K562 (cell line): ENCODE results near the gene CAVIN1. TPM values are rescaled to one million over a fixed set of nuclear protein-coding genes. Genes with fewer than 3 reads are reported as not detected.

Experiments used
- ATF1 ChIP-seq, 2 experiments: fragments of 450-650 bp in 1 of 2; IDR thresholded peaks; 2 replicates each; pipeline ENCODE4 v1.6.1; 2016; ENCODE audit warnings: missing compliant biosample characterization in 1 of 2, missing genetic modification characterization in 1 of 2
- E2F3 ChIP-seq: fragments of 250-450 bp; sonication (Bioruptor Pico); IDR thresholded peaks from 2 replicates; pipeline ENCODE4 v1.4.0; 2020; ENCODE audit warnings: mild to moderate bottlenecking
- ELF4 ChIP-seq: fragments of 450-650 bp; formaldehyde crosslinking; IDR thresholded peaks from 2 replicates; pipeline ENCODE4 v1.4.0; 2022; ENCODE audit warnings: missing genetic modification characterization
- ETV6 ChIP-seq, 3 experiments: fragments of 150-350 bp in 1 of 3; sonication (generic) in 1 of 3; formaldehyde crosslinking in 1 of 3; IDR thresholded peaks; 2 replicates each; pipeline versions ENCODE4 v1.6.1 to v1.8.0; 2014 to 2022; ENCODE audit warnings: borderline replicate concordance in 2 of 3, low read depth in 2 of 3, antibody characterized with exemption in 1 of 3, low read length in 1 of 3, mild to moderate bottlenecking in 1 of 3, missing genetic modification reagents in 1 of 3
- GABPB1 ChIP-seq: sonication (generic); formaldehyde crosslinking; IDR thresholded peaks from 2 replicates; pipeline ENCODE4 v1.8.0; 2022; ENCODE audit warnings: mild to moderate bottlenecking, missing genetic modification reagents
- GABPB2 ChIP-seq: fragments of 250-450 bp; sonication (Bioruptor Pico); conservative IDR thresholded peaks from 2 replicates; pipeline ENCODE4 v1.5.1; 2021; ENCODE audit warnings: mild to moderate bottlenecking
- HDAC1 ChIP-seq, 2 experiments: fragments of 450-650 bp; IDR thresholded peaks; 2 replicates each; pipeline ENCODE4 v1.6.1; 2016 to 2017; ENCODE audit warnings: inconsistent platforms in 1 of 2, mild to moderate bottlenecking in 1 of 2, moderate library complexity in 1 of 2
- HOXB6 ChIP-seq: fragments of 250-450 bp; sonication (Bioruptor Pico); IDR thresholded peaks from 2 replicates; pipeline ENCODE4 v1.5.1; 2022; ENCODE audit warnings: mild to moderate bottlenecking, borderline replicate concordance
- MTA2 ChIP-seq: fragments of 450-650 bp; IDR thresholded peaks from 2 replicates; pipeline ENCODE4 v1.6.1; 2016; ENCODE audit warnings: low read depth
- NCOA1 ChIP-seq: fragments of 450-650 bp; IDR thresholded peaks from 2 replicates; pipeline ENCODE4 v1.6.1; 2016; ENCODE audit warnings: low read depth
- NFIX ChIP-seq: fragments of 250-450 bp; sonication (Bioruptor Pico); IDR thresholded peaks from 2 replicates; pipeline ENCODE4 v1.4.0; 2020; ENCODE audit warnings: low read depth, mild to moderate bottlenecking, moderate library complexity
- NUFIP1 ChIP-seq: fragments of 450-650 bp; IDR thresholded peaks from 2 replicates; pipeline ENCODE4 v1.6.1; 2018; ENCODE audit not compliant: partially characterized antibody
- POLR2AphosphoS5 ChIP-seq: IDR thresholded peaks from 2 replicates; pipeline ENCODE4 v1.6.1; 2011; ENCODE audit warnings: mild to moderate bottlenecking, low read depth, low read length, moderate library complexity; ENCODE audit not compliant: control insufficient read depth, insufficient read depth
- STAT5A ChIP-seq: IDR thresholded peaks from 2 replicates; pipeline ENCODE4 v1.6.1; 2012; ENCODE audit warnings: low read length, inconsistent platforms, borderline replicate concordance
- ZC3H4 ChIP-seq: sonication (generic); formaldehyde crosslinking; IDR thresholded peaks from 2 replicates; pipeline ENCODE4 v1.9.0; 2021; ENCODE audit warnings: missing genetic modification reagents, borderline replicate concordance
- ZC3H8 ChIP-seq: fragments of 450-650 bp; IDR thresholded peaks from 2 replicates; pipeline ENCODE4 v1.6.1; 2017
- polyA plus RNA-seq, 8 experiments: library from polyadenylated mRNA; depleted of rRNA in 4 of 8; stranded (reverse) in 5 of 8; unstranded in 3 of 8; fragments of >200 nt; fragmentation: Nextera tagmentation in 2 of 8; fragmentation: Illumina TruSeq in 1 of 8; extraction: Ambion mirVana in 2 of 8; extraction: Trizol in 1 of 8; gene quantifications; 2 replicates each; pipeline versions ENCODE4 v1.2.1 to v1.2.3, GENCODE V29; 2011 to 2014; ENCODE audit warnings: inconsistent platforms in 1 of 8, missing spikeins in 1 of 8
- total RNA-seq, 7 experiments: library from RNA; depleted of rRNA in 6 of 7; stranded (reverse); fragments of >200 nt in 6 of 7; fragmentation: Illumina TruSeq in 2 of 7; extraction: Trizol in 2 of 7; gene quantifications; 2 replicates each; pipeline versions ENCODE4 v1.2.1 to v1.2.3, GENCODE V29; 2011 to 2021; ENCODE audit warnings: low replicate concordance in 1 of 7
- TF ChIP-seq, protein P1 (sequence below), 3 experiments: fragments of 200-800 bp in 1 of 3; sonication (Bioruptor generic) in 1 of 3; sonication (generic) in 1 of 3; formaldehyde crosslinking in 1 of 3; IDR thresholded peaks; 2 replicates each; pipeline versions ENCODE4 v1.6.1 to v1.8.0; 2016 to 2022; ENCODE audit warnings: mild to moderate bottlenecking in 2 of 3, missing compliant biosample characterization in 2 of 3, missing genetic modification characterization in 2 of 3, missing genetic modification reagents in 1 of 3
- TF ChIP-seq, protein P2 (sequence below), 2 experiments: fragments of 450-650 bp in 1 of 2; sonication (generic) in 1 of 2; formaldehyde crosslinking in 1 of 2; IDR thresholded peaks in 1 of 2; conservative IDR thresholded peaks in 1 of 2; 2 replicates each; pipeline versions ENCODE4 v1.6.1 to v1.8.1; 2016 to 2023; ENCODE audit warnings: mild to moderate bottlenecking in 2 of 2, moderate library complexity in 2 of 2, inconsistent platforms in 1 of 2, missing genetic modification reagents in 1 of 2
- TF ChIP-seq, protein P3 (sequence below): sonication (generic); formaldehyde crosslinking; IDR thresholded peaks from 2 replicates; pipeline ENCODE4 v1.9.0; 2022; ENCODE audit warnings: mild to moderate bottlenecking, missing genetic modification reagents

Gene CAVIN1
- total and polyA plus RNA-seq, 9 of the 15 experiments (the other 6 are each of a cell fraction or from before 2014, with no cell fraction given) = 6.8 to 162 (median 74.5) TPM

DNA sequence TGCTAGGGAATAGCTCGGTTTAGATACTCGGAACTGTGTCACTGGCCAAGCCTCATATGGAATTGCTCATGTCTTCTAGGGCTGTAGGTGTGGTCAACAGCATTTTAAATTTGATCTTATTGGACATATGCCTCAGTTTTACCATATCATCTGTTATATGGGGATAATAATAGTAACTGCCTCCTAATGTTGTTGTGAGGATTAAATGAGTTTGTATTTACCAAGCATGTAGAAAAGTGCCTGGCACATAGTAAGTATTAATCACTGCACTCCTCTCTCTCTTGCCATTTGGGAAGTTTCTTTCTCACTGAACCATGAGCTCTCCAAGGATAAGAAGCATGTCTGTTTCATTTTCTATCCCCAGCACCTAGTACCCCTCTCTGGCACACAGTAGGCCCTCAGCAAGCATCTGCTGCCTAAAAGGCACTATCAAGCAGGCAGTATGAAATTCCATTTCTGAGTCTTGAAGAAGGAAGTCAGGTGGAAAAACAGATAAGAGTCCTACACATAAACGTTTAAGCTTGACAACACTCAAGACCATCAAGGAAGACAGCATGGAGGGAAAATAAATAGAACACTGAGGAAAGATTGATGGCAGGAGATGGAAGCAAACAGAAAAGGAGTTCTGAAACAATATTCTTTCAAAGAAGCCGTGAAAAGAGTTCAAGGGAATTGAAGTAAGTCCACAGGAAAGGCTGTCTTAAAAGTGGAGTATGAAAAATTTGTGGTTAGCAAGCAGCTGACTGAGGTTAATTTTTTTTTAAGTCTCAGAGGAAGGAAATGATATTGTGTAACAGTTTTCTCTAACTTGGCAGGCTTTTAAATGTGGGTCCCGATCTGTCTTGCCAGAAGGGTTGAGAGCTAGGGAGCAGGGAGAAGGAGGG, 33.4 kb upstream of the CAVIN1 start (continued):
- TF ChIP-seq, protein P1, sequence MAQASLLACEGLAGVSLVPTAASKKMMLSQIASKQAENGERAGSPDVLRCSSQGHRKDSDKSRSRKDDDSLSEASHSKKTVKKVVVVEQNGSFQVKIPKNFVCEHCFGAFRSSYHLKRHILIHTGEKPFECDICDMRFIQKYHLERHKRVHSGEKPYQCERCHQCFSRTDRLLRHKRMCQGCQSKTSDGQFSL (CRISPR knock-in tag; IDR thresholded peaks at IDR 0.05) = no peak
- TF ChIP-seq, protein P1 (tag; IDR thresholded peaks at IDR 0.05) = no peak
- peak; percentile 74 for TF ChIP-seq MTA2
- TF ChIP-seq HDAC1 (IDR thresholded peaks at IDR 0.05) = peak; percentile 67 to 90; a peak in 3 of 4 replicates
- peak; percentile 85 for TF ChIP-seq POLR2AphosphoS5
- TF ChIP-seq ZC3H4 (CRISPR knock-in tag) = no peak
- TF ChIP-seq GABPB2 (CRISPR knock-in tag) = no peak
- TF ChIP-seq E2F3 (CRISPR knock-in tag) = no peak
- TF ChIP-seq ELF4 (CRISPR knock-in tag) = 0 out of 2 replicates have a peak, but pooled peaks have one; percentile 37
- no peak for TF ChIP-seq HOXB6
- no peak for TF ChIP-seq GABPB1 (CRISPR knock-in tag)
- no peak; a peak in 1 of 4 replicates for TF ChIP-seq ETV6 (IDR thresholded peaks at IDR 0.05; ENCODE audit: borderline replicate concordance in 1 of 2, low read depth in 2 of 2, low read length in 1 of 2)
- no peak for TF ChIP-seq ETV6 (CRISPR knock-in tag; IDR thresholded peaks at IDR 0.05; ENCODE audit: borderline replicate concordance)
- TF ChIP-seq NFIX (CRISPR knock-in tag) = no peak
- TF ChIP-seq NCOA1 = 0 out of 2 replicates have a peak, but pooled peaks have one; percentile 36
- TF ChIP-seq, protein P2, sequence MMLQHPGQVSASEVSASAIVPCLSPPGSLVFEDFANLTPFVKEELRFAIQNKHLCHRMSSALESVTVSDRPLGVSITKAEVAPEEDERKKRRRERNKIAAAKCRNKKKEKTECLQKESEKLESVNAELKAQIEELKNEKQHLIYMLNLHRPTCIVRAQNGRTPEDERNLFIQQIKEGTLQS (IDR thresholded peaks at IDR 0.05) = peak; percentile 17; the same call in 1 of the 2 replicates
- TF ChIP-seq, protein P2 (CRISPR knock-in tag; conservative IDR thresholded peaks at IDR 0.05) = no peak
- peak; percentile 70 for TF ChIP-seq STAT5A
- TF ChIP-seq NUFIP1 = no peak
- TF ChIP-seq ATF1 (CRISPR knock-in tag; IDR thresholded peaks at IDR 0.05) = no peak
- TF ChIP-seq ATF1 (tag; IDR thresholded peaks at IDR 0.05) = no peak; the same call in 1 of the 2 replicates
- TF ChIP-seq, protein P3, sequence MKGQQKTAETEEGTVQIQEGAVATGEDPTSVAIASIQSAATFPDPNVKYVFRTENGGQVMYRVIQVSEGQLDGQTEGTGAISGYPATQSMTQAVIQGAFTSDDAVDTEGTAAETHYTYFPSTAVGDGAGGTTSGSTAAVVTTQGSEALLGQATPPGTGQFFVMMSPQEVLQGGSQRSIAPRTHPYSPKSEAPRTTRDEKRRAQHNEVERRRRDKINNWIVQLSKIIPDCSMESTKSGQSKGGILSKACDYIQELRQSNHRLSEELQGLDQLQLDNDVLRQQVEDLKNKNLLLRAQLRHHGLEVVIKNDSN (CRISPR knock-in tag) = no peak
- no peak for TF ChIP-seq ZC3H8
